HG03565 (cell line): Measurements from ENCODE around the gene HES2.
"Not testable (repeated sequence)": the region's sequence is repeated elsewhere in the genome, so short reads cannot be mapped to it uniquely, and the experiment has no call there.

ENCODE experiments used
- ATAC-seq: cut with Tn5 transposase; IDR thresholded peaks from one replicate; pipeline ENCODE4 v1.9.1; 2021; ENCODE audit warnings: mild to moderate bottlenecking, moderate library complexity; ENCODE audit not compliant: unreplicated experiment

Gene HES2

GRCh38 chr1:6454856-6455751, 35.4 kb upstream of the HES2 start:
- no peak for ATAC-seq

DNA sequence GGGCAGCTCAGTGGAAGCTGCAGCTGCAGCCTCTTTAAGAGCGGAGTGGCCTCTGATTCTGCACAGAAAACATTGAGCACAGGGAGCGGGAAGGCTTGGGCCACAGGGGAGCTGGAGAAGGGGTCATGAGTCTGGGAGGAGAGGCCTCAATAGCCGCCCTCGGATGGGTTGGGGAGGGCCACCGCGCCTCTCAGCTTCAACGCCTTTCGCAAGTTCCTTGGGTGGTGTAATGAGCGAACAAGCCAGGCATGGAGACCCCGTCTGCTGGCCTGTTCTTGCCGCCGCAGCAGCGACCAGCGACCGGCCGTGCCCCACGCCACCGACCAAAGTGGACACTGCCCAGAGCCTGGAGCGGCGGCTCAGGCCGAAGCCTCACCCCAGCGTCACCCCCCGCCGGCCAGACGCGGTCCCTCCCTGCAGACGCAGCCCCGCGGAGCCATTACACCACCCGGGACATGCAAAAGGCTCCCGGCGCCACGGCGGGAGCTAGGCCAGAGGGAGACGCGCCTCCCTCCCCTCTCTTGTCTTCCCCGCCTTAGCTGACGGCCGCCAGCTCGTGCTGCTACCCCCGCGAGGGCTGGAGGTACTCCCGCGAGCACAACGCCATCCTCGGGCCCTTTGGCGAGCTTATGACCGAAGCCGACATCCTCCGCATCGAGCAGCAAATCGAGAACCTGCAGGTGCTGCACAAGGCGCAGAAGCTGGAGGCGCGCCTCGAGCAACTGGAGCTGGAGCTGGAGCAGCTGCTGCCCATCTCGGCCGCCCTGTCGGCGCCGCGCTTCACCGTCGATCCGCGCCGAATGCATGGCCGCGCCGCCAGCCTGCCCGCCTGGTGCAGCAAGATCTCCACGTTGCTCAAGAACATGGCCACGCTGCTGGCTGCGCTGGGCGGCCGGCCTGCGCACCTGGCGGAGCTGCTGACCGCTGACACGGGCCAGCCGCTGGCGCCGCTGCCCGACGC, 34.5 kb upstream of the HES2 start:
- ATAC-seq, result not testable (repeated sequence)

GRCh38 chr1:6450943-6451373, 31.2 kb upstream of the HES2 start:
- ATAC-seq, result no peak

- not testable (repeated sequence) for ATAC-seq
Measured at GRCh38 chr1:6450486-6450885, 30.8 kb upstream of the HES2 start.

DNA sequence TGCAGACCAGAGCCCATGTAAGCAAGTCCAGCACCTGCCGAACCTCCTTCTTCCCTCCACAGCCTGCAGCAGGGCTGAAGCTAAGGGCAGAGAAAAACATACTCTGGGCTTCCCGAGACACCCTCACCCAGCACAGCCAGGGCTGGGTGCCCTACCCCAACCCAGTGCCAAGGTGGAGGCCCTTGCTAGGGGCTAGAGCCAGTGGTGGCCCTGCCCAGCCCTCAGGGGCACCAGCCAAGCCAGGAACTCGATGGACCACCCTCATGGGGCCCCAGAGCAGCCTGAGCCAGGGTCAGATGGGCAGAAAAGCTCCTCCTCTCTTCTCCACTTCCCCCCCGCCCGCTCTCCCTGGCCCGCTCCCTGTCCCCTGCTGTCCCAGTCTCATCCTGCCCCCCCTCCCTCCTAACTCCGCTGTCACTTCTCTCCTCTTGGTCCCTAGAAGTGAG, 30.3 kb upstream of the HES2 start:
- ATAC-seq, result no peak

GRCh38 chr1:6448749-6449631, 29.3 kb upstream of the HES2 start:
- no peak for ATAC-seq

GRCh38 chr1:6447818-6448748, 28.4 kb upstream of the HES2 start:
- ATAC-seq, result no peak

GRCh38 chr1:6447016-6447817, 27.5 kb upstream of the HES2 start:
- ATAC-seq, result no peak

DNA sequence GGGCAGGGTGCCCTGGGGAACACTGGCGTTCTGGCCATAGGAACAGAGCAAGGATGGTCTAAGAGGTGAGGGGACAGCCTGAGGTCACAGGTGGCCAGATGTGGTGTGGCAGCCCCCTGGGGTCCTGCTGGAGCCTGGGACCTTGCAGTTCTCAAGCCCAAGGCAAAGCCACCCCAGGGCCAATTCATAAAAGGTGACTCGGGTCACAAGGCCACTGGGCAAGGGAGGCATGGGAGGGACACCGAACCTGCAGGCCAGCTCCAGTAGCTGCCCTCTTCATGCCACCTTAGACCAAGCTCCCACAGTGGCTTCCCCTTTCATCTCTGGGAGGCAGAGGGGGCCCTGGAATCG, 26.9 kb upstream of the HES2 start:
- no peak for ATAC-seq

DNA sequence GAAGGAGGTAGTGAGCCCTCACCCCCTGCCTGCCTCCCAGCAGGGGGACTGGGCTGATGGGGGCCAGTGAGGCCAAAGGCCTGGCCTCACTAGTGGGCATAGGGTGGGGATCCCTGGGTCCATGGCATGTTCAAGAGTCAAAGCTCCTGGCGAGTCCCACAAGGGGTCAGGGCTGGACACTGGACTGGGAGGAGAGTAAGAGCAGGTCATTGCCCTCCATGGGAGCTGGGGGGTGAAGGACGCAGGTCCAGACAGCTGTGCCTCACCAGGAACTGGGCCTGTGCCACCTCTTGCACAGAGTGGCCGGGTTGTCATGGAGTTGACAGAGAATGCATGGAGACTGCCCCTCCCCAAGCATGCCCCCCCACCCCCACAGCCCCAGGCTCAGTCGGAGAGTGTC, 26.2 kb upstream of the HES2 start:
- ATAC-seq, result not testable (repeated sequence)

DNA sequence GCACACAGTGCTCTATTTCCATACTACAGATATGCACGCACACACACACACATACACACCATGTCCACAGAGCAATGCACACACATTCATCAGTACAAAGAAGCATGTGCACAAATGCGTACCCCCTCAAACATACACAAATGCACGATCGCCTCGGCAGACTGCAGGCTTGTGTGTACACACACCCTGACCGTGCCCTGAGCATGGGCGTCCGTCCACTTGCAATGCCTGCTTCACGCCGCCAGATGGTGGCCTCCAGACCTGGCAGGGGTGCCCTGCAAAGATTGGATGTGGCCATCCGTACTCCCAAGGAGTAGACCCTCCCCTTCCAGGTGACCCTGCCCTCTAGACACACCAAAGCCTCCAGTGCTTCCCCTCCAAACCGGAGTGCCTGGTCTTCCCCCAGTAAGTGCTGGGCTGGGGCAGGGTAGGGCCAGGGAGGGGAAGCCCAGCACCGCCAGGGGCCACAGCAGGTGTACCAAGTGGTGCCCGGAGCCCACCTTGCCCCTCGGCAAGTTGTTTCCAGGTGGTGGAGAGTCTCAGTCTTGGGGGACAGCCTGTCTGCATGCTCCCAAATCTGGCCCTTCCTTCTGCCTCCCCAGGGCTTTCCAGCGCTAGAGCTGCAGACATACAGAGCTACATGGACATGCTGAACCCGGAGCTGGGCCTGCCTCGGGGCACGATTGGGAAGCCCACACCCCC, 25.5 kb upstream of the HES2 start:
- ATAC-seq, result no peak

DNA sequence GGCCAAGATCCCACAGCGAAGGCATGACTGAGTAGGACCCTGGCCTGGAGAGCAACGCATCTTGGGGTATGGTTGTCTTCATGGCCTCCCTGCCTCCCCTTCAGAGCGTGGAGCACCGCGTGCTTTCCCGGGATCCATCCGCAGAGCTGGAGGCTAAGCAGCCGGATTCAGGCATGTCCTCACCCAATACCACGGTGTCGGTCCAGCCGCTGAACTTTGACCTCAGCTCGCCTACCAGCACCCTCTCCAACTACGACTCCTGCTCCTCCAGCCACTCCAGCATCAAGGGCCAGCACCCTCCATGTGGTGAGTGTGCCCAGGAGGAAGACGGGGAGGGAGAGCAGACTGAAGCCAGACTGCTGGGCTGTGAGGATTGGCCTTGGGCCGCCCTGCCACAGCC, 24.7 kb upstream of the HES2 start:
- no peak for ATAC-seq

DNA sequence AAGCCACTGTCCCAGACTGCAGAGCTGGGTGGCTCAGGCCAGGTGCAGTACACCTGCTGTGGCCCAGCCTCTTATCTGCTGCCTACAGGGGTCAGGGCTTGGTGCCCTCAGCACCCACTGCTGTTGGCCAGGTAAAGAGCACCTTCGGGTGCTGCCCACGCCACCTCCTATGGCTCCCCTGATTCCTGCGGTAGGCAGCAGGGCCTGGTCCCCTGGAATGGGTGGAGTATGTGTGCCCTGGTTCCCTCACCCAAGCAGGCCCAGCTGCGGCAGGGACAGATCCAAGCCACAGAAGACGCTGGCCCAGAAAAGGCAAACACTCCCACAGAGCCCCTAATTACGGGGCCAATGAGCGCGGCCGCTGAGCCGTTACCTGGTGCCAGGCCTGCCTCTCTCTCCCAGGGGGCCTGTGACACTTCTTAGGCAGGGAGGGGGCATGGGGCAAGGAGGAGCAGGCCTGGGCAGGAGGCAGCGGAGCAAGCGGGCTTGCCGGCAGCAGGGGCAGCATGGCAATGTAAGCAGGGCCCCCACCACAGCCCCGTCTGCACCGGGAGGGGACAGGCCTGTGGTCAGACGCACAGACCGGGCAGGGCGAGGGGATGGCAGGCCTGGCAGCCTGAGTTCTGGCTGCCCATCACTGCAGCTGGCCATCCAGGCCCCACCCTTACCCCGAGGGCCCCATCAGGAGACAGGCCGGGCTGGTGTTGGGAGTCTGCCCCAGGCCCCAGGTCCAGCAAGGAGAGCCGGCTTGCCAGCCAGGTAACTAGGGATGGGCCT, 23.8 kb upstream of the HES2 start:
- no peak for ATAC-seq

DNA sequence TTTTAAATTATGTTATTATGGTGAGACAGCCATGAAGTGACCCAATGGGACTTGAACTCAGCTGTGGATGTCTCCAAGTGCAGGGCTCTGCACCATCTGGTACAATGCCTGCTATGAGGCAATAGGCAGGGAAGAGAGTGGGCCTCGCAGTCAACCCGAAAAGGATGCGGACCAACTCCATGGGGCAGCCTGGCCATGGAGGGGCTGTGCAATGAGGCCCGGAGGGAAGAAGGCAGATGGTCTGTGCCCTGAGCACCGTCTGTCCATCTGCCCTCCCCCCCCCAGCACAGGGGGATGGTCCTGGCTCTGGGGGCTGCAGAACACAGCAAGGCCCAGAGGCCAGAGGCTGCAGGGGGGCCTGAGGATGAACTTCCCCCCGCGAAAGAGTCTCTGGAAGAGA, 21.9 kb upstream of the HES2 start:
- ATAC-seq, result no peak

- ATAC-seq, result no peak
Measured at GRCh38 chr1:6440198-6441126, 20.7 kb upstream of the HES2 start.

- ATAC-seq, result no peak
Measured at GRCh38 chr1:6438047-6438525, 18.4 kb upstream of the HES2 start.
